Measurements from ENCODE around the gene IMP4.

The IMP4 gene

GRCh38 chr2:130373808-130374365 is 31.2 kb downstream of the IMP4 start:
- H3K27me3 ChIP-seq (ENCODE audit: low read length) = no peaks in the 10 kb centered on the region
- H3K4me3 ChIP-seq (ENCODE audit: insufficient read depth, low read length, poor library complexity, severe bottlenecking) = no peak overlapping the region
- H2AFZ ChIP-seq (ENCODE audit: low read depth, low read length, severe bottlenecking) = no peak overlapping the region
- H3K9me2 ChIP-seq (replicated peaks; ENCODE audit: insufficient read depth, low read length) = no peaks in the 10 kb centered on the region
- peaks cover 25% of the 10 kb centered on the region; the same call in 1 of the 2 replicates for H3K79me2 ChIP-seq (ENCODE audit: insufficient read depth, low read length)
- no peak overlapping the region for H3K27ac ChIP-seq (ENCODE audit: low read depth, low read length)
- peak overlapping the region; percentile 99 for H3K9ac ChIP-seq (ENCODE audit: low read length)
- peak overlapping the region; percentile 92 for H3K4me2 ChIP-seq (ENCODE audit: low read depth, low read length, poor library complexity, severe bottlenecking)
- H3F3A ChIP-seq (ENCODE audit: insufficient read depth) = 0 out of 2 replicates have a peak, but pooled peaks cover 6% of the 10 kb centered on the region
- no peaks in the 10 kb centered on the region for H3K36me3 ChIP-seq (ENCODE audit: low read length)
- TF ChIP-seq CTCF (IDR thresholded peaks at IDR 0.05; ENCODE audit: insufficient read depth, low read length, poor library complexity, severe bottlenecking) (no peak), EZH2phosphoT487 (conservative IDR thresholded peaks at IDR 0.05; ENCODE audit: low read length) (no peak)
- no peaks in the 10 kb centered on the region for H3K9me3 ChIP-seq (ENCODE audit: insufficient read depth, low read length)
- no peaks in the 10 kb centered on the region for H4K20me1 ChIP-seq (ENCODE audit: low read depth, low read length)

GRCh38 chr2:130374587-130375290 is 32.0 kb downstream of the IMP4 start:
- H3K9ac ChIP-seq (ENCODE audit: low read length) = no peak overlapping the region
- peaks cover 25% of the 10 kb centered on the region; the same call in 1 of the 2 replicates for H3K79me2 ChIP-seq (ENCODE audit: insufficient read depth, low read length)
- H4K20me1 ChIP-seq (ENCODE audit: low read depth, low read length) = no peaks in the 10 kb centered on the region
- H3K4me2 ChIP-seq (ENCODE audit: low read depth, low read length, poor library complexity, severe bottlenecking) = no peak overlapping the region
- no peaks in the 10 kb centered on the region for H3K27me3 ChIP-seq (ENCODE audit: low read length)
- H3K9me2 ChIP-seq (replicated peaks; ENCODE audit: insufficient read depth, low read length) = no peaks in the 10 kb centered on the region
- no peaks in the 10 kb centered on the region for H3K9me3 ChIP-seq (ENCODE audit: insufficient read depth, low read length)
- H3K36me3 ChIP-seq (ENCODE audit: low read length) = no peaks in the 10 kb centered on the region
- 0 out of 2 replicates have a peak, but pooled peaks cover under 1% of the 10 kb centered on the region for H3F3A ChIP-seq (ENCODE audit: insufficient read depth)
- no peak overlapping the region for H3K4me3 ChIP-seq (ENCODE audit: insufficient read depth, low read length, poor library complexity, severe bottlenecking)
- H3K27ac ChIP-seq (ENCODE audit: low read depth, low read length) = no peak overlapping the region
- H2AFZ ChIP-seq (ENCODE audit: low read depth, low read length, severe bottlenecking) = no peak overlapping the region
- no peak for TF ChIP-seq EZH2phosphoT487 (conservative IDR thresholded peaks at IDR 0.05; ENCODE audit: low read length)
- TF ChIP-seq CTCF (IDR thresholded peaks at IDR 0.05; ENCODE audit: insufficient read depth, low read length, poor library complexity, severe bottlenecking) = no peak

GRCh38 chr2:130375291-130376266 is 32.9 kb downstream of the IMP4 start:
- Histone ChIP-seq H3K27me3 (ENCODE audit: low read length) (no peaks in the 10 kb centered on the region), H3K36me3 (ENCODE audit: low read length) (no peaks in the 10 kb centered on the region), H3K9ac (ENCODE audit: low read length) (no peak overlapping the region), H3K4me2 (ENCODE audit: low read depth, low read length, poor library complexity, severe bottlenecking) (no peak overlapping the region), H3K4me3 (ENCODE audit: insufficient read depth, low read length, poor library complexity, severe bottlenecking) (no peak overlapping the region), H3K9me2 (replicated peaks; ENCODE audit: insufficient read depth, low read length) (no peaks in the 10 kb centered on the region), H3K27ac (ENCODE audit: low read depth, low read length) (no peak overlapping the region), H2AFZ (ENCODE audit: low read depth, low read length, severe bottlenecking) (no peak overlapping the region), H4K20me1 (ENCODE audit: low read depth, low read length) (no peaks in the 10 kb centered on the region), H3F3A (ENCODE audit: insufficient read depth) (no peaks in the 10 kb centered on the region), H3K9me3 (ENCODE audit: insufficient read depth, low read length) (no peaks in the 10 kb centered on the region), H3K79me2 (ENCODE audit: insufficient read depth, low read length) (peaks cover 25% of the 10 kb centered on the region; the same call in 1 of the 2 replicates)
- no peak for TF ChIP-seq EZH2phosphoT487 (conservative IDR thresholded peaks at IDR 0.05; ENCODE audit: low read length)
- no peak for TF ChIP-seq CTCF (IDR thresholded peaks at IDR 0.05; ENCODE audit: insufficient read depth, low read length, poor library complexity, severe bottlenecking)

All from SU-DHL-6 (cell line).